ENCODE data around the gene CRYGB.

DNA sequence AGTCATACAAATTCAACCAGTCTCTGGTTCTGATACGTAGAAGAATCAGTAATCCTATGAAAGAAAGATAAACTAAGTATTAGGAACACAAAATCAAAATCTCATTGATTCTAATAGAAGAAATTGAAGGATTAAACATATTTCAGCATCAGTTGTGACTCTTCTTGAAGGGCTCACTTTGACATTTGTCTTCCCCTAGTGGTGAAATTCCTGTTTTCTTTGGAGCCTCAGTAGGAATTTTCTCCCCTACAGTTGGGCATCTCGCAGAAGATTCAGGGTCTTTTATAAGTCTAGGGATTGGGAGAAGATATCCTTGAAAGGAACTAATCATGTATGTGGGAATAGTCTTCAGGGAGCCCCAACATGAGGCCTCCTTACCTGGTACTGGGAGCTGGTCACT, 2.8 kb upstream of the CRYGB start:
- no peak for TF ChIP-seq RELA (IDR thresholded peaks at IDR 0.05; ENCODE audit: borderline replicate concordance, partially characterized antibody)
- no peak for TF ChIP-seq NFYA (IDR thresholded peaks at IDR 0.05; ENCODE audit: borderline replicate concordance, low read depth, low read length)
- TF ChIP-seq, protein P1, sequence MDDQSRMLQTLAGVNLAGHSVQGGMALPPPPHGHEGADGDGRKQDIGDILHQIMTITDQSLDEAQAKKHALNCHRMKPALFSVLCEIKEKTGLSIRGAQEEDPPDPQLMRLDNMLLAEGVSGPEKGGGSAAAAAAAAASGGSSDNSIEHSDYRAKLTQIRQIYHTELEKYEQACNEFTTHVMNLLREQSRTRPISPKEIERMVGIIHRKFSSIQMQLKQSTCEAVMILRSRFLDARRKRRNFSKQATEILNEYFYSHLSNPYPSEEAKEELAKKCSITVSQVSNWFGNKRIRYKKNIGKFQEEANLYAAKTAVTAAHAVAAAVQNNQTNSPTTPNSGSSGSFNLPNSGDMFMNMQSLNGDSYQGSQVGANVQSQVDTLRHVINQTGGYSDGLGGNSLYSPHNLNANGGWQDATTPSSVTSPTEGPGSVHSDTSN (IDR thresholded peaks at IDR 0.05; ENCODE audit: insufficient replicate concordance, low read depth, low read length), result no peak
- TF ChIP-seq CEBPB (IDR thresholded peaks at IDR 0.05; ENCODE audit: borderline replicate concordance in 1 of 2, low read depth in 2 of 2, low read length in 2 of 2), result no peak
- no peak for TF ChIP-seq SMC3 (IDR thresholded peaks at IDR 0.05; ENCODE audit: borderline replicate concordance, low read length)
